HL-60 (cell line): Measurements from ENCODE around the gene SUPT3H.

Experiments used
- DNase-seq, 2 experiments: peaks; one replicate each; pipeline ENCODE4 v3.0.0-alpha.2; 2010 to 2020; ENCODE audit warnings: low read depth in 1 of 2, low spot score in 1 of 2
- H3K27ac ChIP-seq: fragments of 250-450 bp; sonication (Bioruptor Pico); replicated peaks from 2 replicates; pipeline ENCODE4 v1.5.1; 2020; ENCODE audit warnings: mild to moderate bottlenecking, moderate library complexity
- H3K27me3 ChIP-seq: fragments of 250-450 bp; sonication (Bioruptor Pico); 2 replicates; pipeline ENCODE4 v1.5.1; 2021; ENCODE audit warnings: mild to moderate bottlenecking, moderate library complexity; ENCODE audit not compliant: insufficient read depth, poor library complexity, severe bottlenecking
- H3K4me3 ChIP-seq: replicated peaks from 2 replicates; pipeline ENCODE4 v1.5.1; 2011; ENCODE audit warnings: mild to moderate bottlenecking, control low read depth, low read length; ENCODE audit not compliant: insufficient read depth
- CTCF ChIP-seq: IDR thresholded peaks from one replicate; pipeline ENCODE4 v1.5.1; 2011; ENCODE audit warnings: low read length, control low read depth, inconsistent platforms; ENCODE audit not compliant: insufficient read depth
- GABPA ChIP-seq: IDR thresholded peaks from 2 replicates; pipeline ENCODE4 v1.6.1; 2012; ENCODE audit warnings: low read depth
- POLR2AphosphoS5 ChIP-seq: IDR thresholded peaks from 2 replicates; pipeline ENCODE4 v1.6.1; 2012; ENCODE audit warnings: low read depth
- REST ChIP-seq: IDR thresholded peaks from 2 replicates; pipeline ENCODE4 v1.6.1; 2012; ENCODE audit warnings: low read depth; ENCODE audit not compliant: insufficient replicate concordance
- SPI1 ChIP-seq: IDR thresholded peaks from 2 replicates; pipeline ENCODE4 v1.6.1; 2012; ENCODE audit warnings: low read depth, mild to moderate bottlenecking, borderline replicate concordance

SUPT3H gene

GRCh38 chr6:45052325-45052724 is 325.4 kb downstream of the SUPT3H start:
- DNase-seq: no peak
- Histone ChIP-seq H3K27ac (no peak overlapping the region), H3K27me3 (no peaks in the 10 kb centered on the region), H3K4me3 (no peak overlapping the region)
- TF ChIP-seq POLR2AphosphoS5 (no peak), GABPA (no peak), CTCF (no peak), SPI1 (no peak)

DNA sequence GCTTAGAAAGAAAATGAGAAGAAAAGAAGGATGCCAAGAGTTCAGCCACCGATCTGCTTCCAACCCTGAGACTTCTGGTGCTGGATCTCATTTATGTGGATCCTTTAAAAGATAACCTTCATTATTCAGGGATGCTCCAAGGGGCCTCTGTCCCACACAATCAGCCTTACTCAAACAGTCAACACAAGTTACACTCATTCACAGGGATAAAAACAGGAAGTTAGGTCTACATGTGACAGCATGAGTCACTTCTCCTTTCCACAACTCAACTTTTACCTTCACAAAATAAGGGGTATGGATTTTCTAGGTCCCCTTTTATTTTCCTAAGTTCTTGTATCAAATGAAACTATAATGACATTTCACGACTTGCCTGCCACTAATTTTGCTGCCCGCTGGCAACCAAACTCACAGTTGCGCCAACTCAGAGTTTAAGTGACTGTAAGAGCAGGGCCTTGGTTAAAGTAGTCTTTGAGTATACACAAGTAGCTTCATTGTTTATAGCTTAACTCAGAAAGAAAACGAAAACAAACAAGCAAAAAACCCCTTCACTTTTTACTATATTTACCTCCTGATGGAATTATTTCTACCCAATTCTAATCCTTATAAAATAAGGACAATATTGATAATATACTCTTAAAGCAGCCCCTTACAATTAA is 328.4 kb downstream of the SUPT3H start:
- H3K4me3 ChIP-seq: no peak overlapping the region
- TF ChIP-seq GABPA (no peak), REST (no peak), POLR2AphosphoS5 (no peak), CTCF (no peak), SPI1 (peak; percentile 97)
- H3K27me3 ChIP-seq: no peaks in the 10 kb centered on the region
- DNase-seq: peak in 1 of 2 experiments; percentile 59
- peak overlapping the region; percentile 45 for H3K27ac ChIP-seq

DNA sequence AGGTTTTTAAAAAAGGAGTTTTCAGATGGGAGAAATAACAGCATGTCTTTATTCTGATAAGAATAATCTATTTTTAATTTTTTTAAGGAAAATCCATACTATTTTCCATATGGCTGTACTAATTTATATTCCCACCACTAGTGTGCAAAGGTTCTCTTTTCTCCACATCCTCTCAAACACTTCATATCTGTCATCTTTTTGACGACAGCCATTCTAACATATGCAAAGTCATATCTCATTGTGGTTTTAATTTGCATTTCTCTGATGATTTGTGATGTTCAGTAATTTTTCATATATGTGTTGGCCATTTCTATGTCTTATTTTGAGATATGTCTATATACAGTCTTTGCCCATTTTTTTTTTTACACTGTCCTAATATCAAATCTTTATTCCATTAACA is 330.2 kb downstream of the SUPT3H start:
- H3K4me3 ChIP-seq: no peak overlapping the region
- no peak overlapping the region for H3K27ac ChIP-seq
- TF ChIP-seq REST (no peak), GABPA (no peak), SPI1 (no peak), CTCF (no peak), POLR2AphosphoS5 (no peak)
- DNase-seq: no peak
- no peaks in the 10 kb centered on the region for H3K27me3 ChIP-seq

GRCh38 chr6:45045253-45045601 is 332.5 kb downstream of the SUPT3H start:
- Histone ChIP-seq H3K4me3 (no peak overlapping the region), H3K27me3 (no peaks in the 10 kb centered on the region), H3K27ac (no peak overlapping the region)
- TF ChIP-seq SPI1 (no peak), GABPA (no peak), CTCF (no peak), POLR2AphosphoS5 (no peak), REST (no peak)
- DNase-seq: no peak
